K562 (cell line): ENCODE data around the gene INHA. TPM values are rescaled to one million over a fixed set of nuclear protein-coding genes. Genes with fewer than 3 reads are reported as not detected.
A peak's percentile ranks its signal among the peaks of the same experiment; 100 is the strongest.

Experiments
- ATAC-seq: fragments of 200-7000 bp; cut with Tn5 transposase; 3 replicates; pipeline ENCODE4 v1.9.1; 2020; ENCODE audit warnings: moderate library complexity
- BruUV-seq: library from RNA; stranded (reverse); fragments of 400-500 nt; replicated peaks from 2 replicates; lab custom pipeline; 2021; lab: Mats Ljungman, UMichigan
- CTCF ChIA-PET: fragments of 300-600 bp; formaldehyde crosslinking; extraction: SDS; loops from one replicate; lab custom pipeline; 2021; ENCODE audit warnings: low intra/inter-chr PET ratio; lab: Yijun Ruan, JAX
- POLR2A ChIA-PET: fragments of 300-600, 350-650 bp; sonication (Branson Sonifier 250); formaldehyde crosslinking; extraction: SDS; loops from one replicate; lab custom pipeline; 2021; ENCODE audit warnings: antibody characterized with exemption, inconsistent platforms; lab: Yijun Ruan, JAX
- DNase-seq, 4 experiments: peaks; one replicate each; pipeline versions ENCODE4 v3.0.0 to v3.0.0-alpha.2; 2011 to 2018; ENCODE audit warnings: low spot score in 3 of 4, mixed read lengths in 3 of 4; ENCODE audit errors: extremely low read depth in 1 of 4
- FAIRE-seq: peaks from 2 replicates; lab custom pipeline; 2011; peaks lifted over from hg19 to GRCh38; lab: Jason Lieb, UNC
- H2AFZ ChIP-seq: 2 replicates; pipeline ENCODE4 v1.6.0; 2011; ENCODE audit warnings: low read depth, low read length, control low read depth, inconsistent platforms
- H3K27ac ChIP-seq: fragments of 200-600 bp; 3 replicates; pipeline ENCODE4 v1.8.0; 2011; ENCODE audit warnings: low read depth, mild to moderate bottlenecking, control low read depth, inconsistent platforms, low read length, moderate library complexity, mixed read lengths; ENCODE audit errors: extremely low read depth
- H3K27me3 ChIP-seq, 2 experiments: fragments of 300-600 bp in 1 of 2; 2 replicates in 1 of 2; 3 replicates in 1 of 2; pipeline versions ENCODE4 v1.6.0 to v1.8.0; 2011; ENCODE audit warnings: inconsistent platforms in 2 of 2, low read length in 2 of 2, mild to moderate bottlenecking in 1 of 2, mixed read lengths in 1 of 2, moderate library complexity in 1 of 2; ENCODE audit not compliant: control insufficient read depth in 2 of 2, insufficient read depth in 2 of 2
- H3K36me3 ChIP-seq: fragments of 300-600 bp; 3 replicates; pipeline ENCODE4 v1.8.0; 2011; ENCODE audit warnings: mild to moderate bottlenecking, low read length, inconsistent platforms; ENCODE audit not compliant: control insufficient read depth, insufficient read depth
- H3K4me1 ChIP-seq, 2 experiments: fragments of 200-600 bp in 1 of 2; replicated peaks in 1 of 2; 2 replicates in 1 of 2; 3 replicates in 1 of 2; pipeline versions ENCODE4 v1.5.1 to v1.8.0; 2011; ENCODE audit warnings: inconsistent platforms in 2 of 2, low read length in 2 of 2, mild to moderate bottlenecking in 1 of 2, mixed read lengths in 1 of 2, moderate library complexity in 1 of 2; ENCODE audit not compliant: control insufficient read depth in 2 of 2, insufficient read depth in 2 of 2
- H3K4me2 ChIP-seq: 2 replicates; pipeline ENCODE4 v1.6.1; 2011; ENCODE audit warnings: low read length, control low read depth, inconsistent platforms, mixed read lengths; ENCODE audit not compliant: insufficient read depth
- H3K4me3 ChIP-seq: fragments of 200-600 bp; sonication (generic), shearing (Covaris generic); 2 replicates; pipeline ENCODE4 v1.5.1; 2016; ENCODE audit warnings: control low read depth, inconsistent platforms
- H3K79me2 ChIP-seq: fragments of 200-600 bp; 3 replicates; pipeline ENCODE4 v1.8.0; 2011; ENCODE audit warnings: low read length, inconsistent platforms; ENCODE audit not compliant: control insufficient read depth, insufficient read depth
- H3K9ac ChIP-seq, 2 experiments: 2 replicates each; pipeline versions ENCODE4 v1.6.0 to v1.6.1; 2011; ENCODE audit warnings: low read depth in 2 of 2, low read length in 2 of 2, control low read depth in 1 of 2, inconsistent platforms in 1 of 2, mild to moderate bottlenecking in 1 of 2, mixed read lengths in 1 of 2; ENCODE audit not compliant: insufficient read depth in 1 of 2
- H3K9me1 ChIP-seq: one replicate; pipeline ENCODE4 v1.6.0; 2011; ENCODE audit warnings: inconsistent platforms, mild to moderate bottlenecking, low read length, moderate library complexity; ENCODE audit not compliant: control insufficient read depth, insufficient read depth
- H3K9me3 ChIP-seq: replicated peaks from 2 replicates; pipeline ENCODE4 v1.5.1; 2011; ENCODE audit warnings: low read depth, low read length, inconsistent platforms; ENCODE audit not compliant: control insufficient read depth, insufficient read depth
- H4K20me1 ChIP-seq: replicated peaks from 2 replicates; pipeline ENCODE4 v1.6.1; 2011; ENCODE audit warnings: low read length, inconsistent platforms, mixed read lengths; ENCODE audit not compliant: control insufficient read depth, insufficient read depth
- ADNP ChIP-seq: fragments of 200-800 bp; sonication (Bioruptor generic); IDR thresholded peaks from 2 replicates; pipeline ENCODE4 v1.6.1; 2016; ENCODE audit warnings: missing genetic modification characterization, missing compliant biosample characterization
- BCOR ChIP-seq: fragments of 450-650 bp; IDR thresholded peaks from 2 replicates; pipeline ENCODE4 v1.6.1; 2016
- KDM1A ChIP-seq, 2 experiments: fragments of 450-650 bp; IDR thresholded peaks; 2 replicates each; pipeline ENCODE4 v1.6.1; 2016; ENCODE audit warnings: mild to moderate bottlenecking in 2 of 2
- PHTF2 ChIP-seq: fragments of 250-450 bp; sonication (Bioruptor Pico); IDR thresholded peaks from 2 replicates; pipeline ENCODE4 v1.5.0; 2021; ENCODE audit warnings: mild to moderate bottlenecking
- PURB ChIP-seq: sonication (generic); formaldehyde crosslinking; IDR thresholded peaks from 2 replicates; pipeline ENCODE4 v1.9.0; 2021; ENCODE audit warnings: low read depth, mild to moderate bottlenecking, missing genetic modification reagents
- RBM25 ChIP-seq: fragments of 200-400 bp; formaldehyde crosslinking; IDR thresholded peaks from 2 replicates; pipeline ENCODE4 v1.6.1; 2018; ENCODE audit warnings: low read length, low read depth, moderate library complexity; ENCODE audit not compliant: severe bottlenecking
- SRSF9 ChIP-seq: fragments of 200-400 bp; formaldehyde crosslinking; IDR thresholded peaks from 2 replicates; pipeline ENCODE4 v1.6.1; 2017; ENCODE audit warnings: low read depth, low read length, borderline replicate concordance
- THAP12 ChIP-seq: fragments of 250-450 bp; sonication (Bioruptor Pico); IDR thresholded peaks from 2 replicates; pipeline ENCODE4 v1.9.0; 2021; ENCODE audit warnings: mild to moderate bottlenecking, inconsistent platforms
- ZNF133 ChIP-seq: fragments of 250-450 bp; sonication (Bioruptor Pico); IDR thresholded peaks from 2 replicates; pipeline ENCODE4 v1.4.0; 2020; ENCODE audit warnings: mild to moderate bottlenecking
- ZNF592 ChIP-seq: fragments of 450-650 bp; IDR thresholded peaks from 2 replicates; pipeline ENCODE4 v1.6.1; 2017; ENCODE audit warnings: antibody characterized with exemption, mild to moderate bottlenecking
- WGBS: fragments of 100-300 bp; shearing (Covaris generic); methylation state at CpG from one replicate; pipeline ENCODE4 v1.1.6; 2016; ENCODE audit warnings: low coverage, mixed read lengths; ENCODE audit not compliant: insufficient coverage; ENCODE audit errors: missing lambda C conversion rate; 5-methylcytosine and 5-hydroxymethylcytosine counted together
- in situ Hi-C: fragments of 300-500 bp; cut with MboI; formaldehyde crosslinking; loops from 4 replicates; pipeline ENCODE4 v1.15.0; 2018; ENCODE audit warnings: inconsistent platforms, mixed read lengths
- intact Hi-C: fragments of 100-400 bp; cut with micrococcal nuclease; formaldehyde crosslinking; loops from 2 replicates; pipeline ENCODE4 v1.14.2; 2022
- polyA plus RNA-seq, 8 experiments: library from polyadenylated mRNA; depleted of rRNA in 4 of 8; stranded (reverse) in 5 of 8; unstranded in 3 of 8; fragments of >200 nt; fragmentation: Nextera tagmentation in 2 of 8; fragmentation: Illumina TruSeq in 1 of 8; extraction: Ambion mirVana in 2 of 8; extraction: Trizol in 1 of 8; gene quantifications; 2 replicates each; pipeline versions ENCODE4 v1.2.1 to v1.2.3, GENCODE V29; 2011 to 2014; ENCODE audit warnings: inconsistent platforms in 1 of 8, missing spikeins in 1 of 8
- total RNA-seq, 7 experiments: library from RNA; depleted of rRNA in 6 of 7; stranded (reverse); fragments of >200 nt in 6 of 7; fragmentation: Illumina TruSeq in 2 of 7; extraction: Trizol in 2 of 7; gene quantifications; 2 replicates each; pipeline versions ENCODE4 v1.2.1 to v1.2.3, GENCODE V29; 2011 to 2021; ENCODE audit warnings: low replicate concordance in 1 of 7
- TF ChIP-seq, protein P1 (sequence below): fragments of 250-450 bp; sonication (Bioruptor Pico); IDR thresholded peaks from 2 replicates; pipeline ENCODE4 v1.5.0; 2020; ENCODE audit warnings: mild to moderate bottlenecking, borderline replicate concordance

INHA gene
- total and polyA plus RNA-seq, 9 of the 15 experiments (the other 6 are each of a cell fraction or from before 2014, with no cell fraction given): 0.07 to 1.9 (median 0.40) TPM

- FAIRE-seq (no peak), ATAC-seq (no peak), DNase-seq (no peak)
- Histone ChIP-seq H3K27me3 (no peaks in the 10 kb centered on the region), H3K9ac (no peak overlapping the region), H3K27ac (no peak overlapping the region), H3K9me1 (no peaks in the 10 kb centered on the region), H2AFZ (no peak overlapping the region), H3K4me1 (peaks cover 35 to 59% of the 10 kb centered on the region in 2 experiments; a peak in 4 of 5 replicates), H3K36me3 (peaks cover 8% of the 10 kb centered on the region; the same call in 1 of the 3 replicates), H4K20me1 (no peaks in the 10 kb centered on the region), H3K4me3 (no peak overlapping the region), H3K79me2 (peaks cover 7% of the 10 kb centered on the region), H3K4me2 (no peak overlapping the region), H3K9me3 (no peaks in the 10 kb centered on the region)
- TF ChIP-seq ZNF592: no peak
- TF ChIP-seq BCOR: peak; percentile 19; the same call in 1 of the 2 replicates
- TF ChIP-seq RBM25: peak; percentile 79
- peak in 1 of 2 experiments; percentile 12; a peak in 1 of 4 replicates for TF ChIP-seq KDM1A (IDR thresholded peaks at IDR 0.05)
- TF ChIP-seq PURB (CRISPR knock-in tag): no peak
- no peak for TF ChIP-seq PHTF2
- no peak for TF ChIP-seq THAP12 (CRISPR knock-in tag)
- TF ChIP-seq, protein P1, sequence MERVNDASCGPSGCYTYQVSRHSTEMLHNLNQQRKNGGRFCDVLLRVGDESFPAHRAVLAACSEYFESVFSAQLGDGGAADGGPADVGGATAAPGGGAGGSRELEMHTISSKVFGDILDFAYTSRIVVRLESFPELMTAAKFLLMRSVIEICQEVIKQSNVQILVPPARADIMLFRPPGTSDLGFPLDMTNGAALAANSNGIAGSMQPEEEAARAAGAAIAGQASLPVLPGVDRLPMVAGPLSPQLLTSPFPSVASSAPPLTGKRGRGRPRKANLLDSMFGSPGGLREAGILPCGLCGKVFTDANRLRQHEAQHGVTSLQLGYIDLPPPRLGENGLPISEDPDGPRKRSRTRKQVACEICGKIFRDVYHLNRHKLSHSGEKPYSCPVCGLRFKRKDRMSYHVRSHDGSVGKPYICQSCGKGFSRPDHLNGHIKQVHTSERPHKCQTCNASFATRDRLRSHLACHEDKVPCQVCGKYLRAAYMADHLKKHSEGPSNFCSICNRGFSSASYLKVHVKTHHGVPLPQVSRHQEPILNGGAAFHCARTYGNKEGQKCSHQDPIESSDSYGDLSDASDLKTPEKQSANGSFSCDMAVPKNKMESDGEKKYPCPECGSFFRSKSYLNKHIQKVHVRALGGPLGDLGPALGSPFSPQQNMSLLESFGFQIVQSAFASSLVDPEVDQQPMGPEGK (CRISPR knock-in tag): no peak
- TF ChIP-seq SRSF9: no peak
- peak; percentile 69; the same call in 1 of the 2 replicates for TF ChIP-seq ADNP
- no peak for TF ChIP-seq ZNF133 (CRISPR knock-in tag)
- 50% methylated on average over 5 of the region's 5 CpGs for WGBS
- in situ Hi-C loops: no loop called here
- ChIA-PET POLR2A (no interaction called here), CTCF (no interaction called here)
- no TSS peak for BruUV-seq
- intact Hi-C loops: no loop called here
These were observed 1.1 kb downstream of the INHA start for GRCh38 chr2:219573166-219573565.
